ENCODE measurements around the gene CEP164. TPM values are rescaled to one million over a fixed set of nuclear protein-coding genes. Genes with fewer than 3 reads are reported as not detected.

Gene CEP164
- polyA plus RNA-seq, 2 donors, result 8.0 to 19.8 TPM

DNA sequence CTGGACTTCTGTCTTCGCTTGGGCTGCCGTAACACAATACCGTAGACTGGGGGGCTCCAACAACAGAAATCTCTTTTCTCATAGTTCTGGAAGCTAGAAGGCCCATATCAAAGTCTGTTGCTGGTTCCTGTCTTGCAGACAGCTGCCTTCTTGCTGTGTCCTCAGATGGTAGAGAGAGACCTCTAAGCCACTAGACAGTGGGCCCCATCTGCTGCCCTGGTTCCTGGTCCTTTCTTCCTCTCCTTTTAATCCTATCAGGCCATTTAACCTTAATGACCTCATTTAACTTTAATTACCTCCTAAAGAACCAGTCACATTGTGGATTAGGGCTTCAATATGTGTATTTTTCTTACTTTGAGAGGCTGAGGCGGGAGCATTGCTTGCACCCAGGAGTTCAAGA lies 9.4 kb downstream of the CEP164 start:
- H3K36me3 ChIP-seq (ENCODE audit: control insufficient read depth in 2 of 2, insufficient read depth in 2 of 2, low read length in 1 of 2), result no peaks in the 10 kb centered on the region
- WGBS, 2 donors, result 97 to 100% methylated on average over 4 of the region's 4 CpGs
- H3K27me3 ChIP-seq (ENCODE audit: control insufficient read depth in 1 of 2, insufficient read depth in 2 of 2, low read length in 2 of 2), result no peaks in the 10 kb centered on the region
- no peaks in the 10 kb centered on the region for H3K9me3 ChIP-seq (ENCODE audit: control insufficient read depth in 2 of 2, insufficient read depth in 1 of 2, low read depth in 1 of 2, low read length in 1 of 2)
- no peak overlapping the region for H3K4me3 ChIP-seq (ENCODE audit: low read depth in 1 of 2, low read length in 2 of 2)
- no peak overlapping the region for H3K27ac ChIP-seq (ENCODE audit: low read depth in 2 of 2, low read length in 1 of 2)
- no peaks in the 10 kb centered on the region for H3K4me1 ChIP-seq (ENCODE audit: control insufficient read depth in 2 of 2, insufficient read depth in 2 of 2, low read length in 1 of 2)

DNA sequence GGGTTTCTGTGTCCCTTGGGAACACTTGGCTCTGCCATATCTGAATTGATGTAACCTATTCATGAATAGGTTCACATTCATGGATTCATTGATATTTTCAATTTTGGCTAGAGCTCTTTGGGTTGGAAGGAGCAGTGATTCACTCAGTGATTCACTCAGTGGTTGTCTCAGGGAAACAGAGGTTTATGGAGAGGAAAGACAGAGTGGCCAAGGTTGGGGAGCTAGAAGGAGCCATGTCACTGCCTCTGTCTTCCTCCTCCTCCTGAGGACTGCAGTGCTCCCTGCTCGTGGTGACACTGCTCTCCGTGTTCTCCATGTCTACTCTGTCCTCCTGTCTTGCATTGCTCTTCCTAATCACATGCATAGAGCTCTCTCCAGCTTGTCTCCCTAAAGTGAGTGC lies 17.4 kb downstream of the CEP164 start:
- Histone ChIP-seq H3K9me3 (ENCODE audit: control insufficient read depth in 2 of 2, insufficient read depth in 1 of 2, low read depth in 1 of 2, low read length in 1 of 2) (no peaks in the 10 kb centered on the region), H3K36me3 (ENCODE audit: control insufficient read depth in 2 of 2, insufficient read depth in 2 of 2, low read length in 1 of 2) (peaks cover 4 to 11% of the 10 kb centered on the region in 2 donors), H3K4me3 (ENCODE audit: low read depth in 1 of 2, low read length in 2 of 2) (no peak overlapping the region), H3K27me3 (ENCODE audit: control insufficient read depth in 1 of 2, insufficient read depth in 2 of 2, low read length in 2 of 2) (no peaks in the 10 kb centered on the region), H3K4me1 (ENCODE audit: control insufficient read depth in 2 of 2, insufficient read depth in 2 of 2, low read length in 1 of 2) (no peaks in the 10 kb centered on the region), H3K27ac (ENCODE audit: low read depth in 2 of 2, low read length in 1 of 2) (no peak overlapping the region)
- 88% methylated on average over 2 of the region's 2 CpGs for WGBS, 2 donors

DNA sequence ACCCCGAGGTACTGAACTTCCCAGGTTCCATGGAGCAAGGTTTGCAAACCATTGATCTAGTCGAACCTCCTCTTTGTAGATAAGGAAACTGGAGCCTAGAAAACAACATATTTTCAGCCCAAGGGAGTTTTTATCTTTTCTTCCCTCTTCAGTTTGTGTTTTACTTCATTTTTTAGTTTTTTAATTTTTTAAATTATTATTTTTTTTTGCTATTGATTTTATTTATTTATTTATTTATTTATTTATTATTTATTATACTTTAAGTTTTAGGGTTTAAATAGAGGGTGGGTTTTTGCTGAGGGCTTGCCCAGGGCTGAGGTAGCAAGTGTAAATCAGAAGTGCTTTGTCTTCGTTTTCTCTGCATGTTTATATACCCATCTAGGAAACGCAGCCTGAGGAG lies 26.9 kb downstream of the CEP164 start:
- Histone ChIP-seq H3K4me1 (ENCODE audit: control insufficient read depth in 2 of 2, insufficient read depth in 2 of 2, low read length in 1 of 2) (no peaks in the 10 kb centered on the region), H3K36me3 (ENCODE audit: control insufficient read depth in 2 of 2, insufficient read depth in 2 of 2, low read length in 1 of 2) (peaks cover 10 to 15% of the 10 kb centered on the region in 2 donors), H3K4me3 (ENCODE audit: low read depth in 1 of 2, low read length in 2 of 2) (no peak overlapping the region), H3K27ac (ENCODE audit: low read depth in 2 of 2, low read length in 1 of 2) (no peak overlapping the region), H3K9me3 (ENCODE audit: control insufficient read depth in 2 of 2, insufficient read depth in 1 of 2, low read depth in 1 of 2, low read length in 1 of 2) (no peaks in the 10 kb centered on the region), H3K27me3 (ENCODE audit: control insufficient read depth in 1 of 2, insufficient read depth in 2 of 2, low read length in 2 of 2) (no peaks in the 10 kb centered on the region)
- 89 to 94% methylated on average over 4 of the region's 4 CpGs for WGBS, 2 donors

DNA sequence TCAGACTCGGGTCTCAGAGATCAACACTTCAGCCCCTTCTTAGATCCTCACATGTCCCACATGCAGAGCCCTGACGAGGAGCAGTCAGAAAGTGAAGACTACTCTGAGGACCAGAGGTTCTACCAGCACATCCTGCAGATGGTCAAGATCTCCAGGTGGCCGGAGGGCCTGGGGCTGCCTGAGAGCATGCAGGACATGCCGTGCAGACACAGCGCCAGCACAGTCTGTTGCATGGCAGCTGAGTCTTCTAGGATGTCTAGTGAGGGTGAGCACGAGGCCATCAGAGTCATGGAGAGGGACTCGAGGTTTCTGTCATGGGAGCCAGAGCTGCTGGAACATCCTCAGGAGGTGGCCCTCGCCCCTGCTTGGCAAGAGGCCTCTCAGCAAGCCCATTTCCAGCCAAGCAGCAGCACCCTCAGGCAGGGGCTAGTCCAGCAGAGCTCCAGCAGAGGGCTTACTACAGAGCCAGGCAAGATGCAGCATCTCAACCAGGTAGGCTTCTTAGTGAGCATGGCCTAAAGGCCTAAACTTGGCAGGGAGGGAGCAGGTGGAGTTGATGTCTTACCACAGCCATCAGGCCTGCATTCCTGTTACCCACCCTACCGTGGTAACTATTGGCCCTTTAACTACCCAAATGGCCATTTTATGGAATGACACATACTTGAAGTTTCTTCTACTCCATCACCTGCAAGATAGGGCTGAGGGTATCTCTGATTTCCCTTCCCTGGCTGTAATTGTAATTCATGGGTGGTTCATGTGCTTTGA lies 28.7 kb downstream of the CEP164 start:
- WGBS, 2 donors, result 81% methylated on average over 9 of the region's 9 CpGs
- Histone ChIP-seq H3K27me3 (ENCODE audit: control insufficient read depth in 1 of 2, insufficient read depth in 2 of 2, low read length in 2 of 2) (no peaks in the 10 kb centered on the region), H3K4me3 (ENCODE audit: low read depth in 1 of 2, low read length in 2 of 2) (no peak overlapping the region), H3K4me1 (ENCODE audit: control insufficient read depth in 2 of 2, insufficient read depth in 2 of 2, low read length in 1 of 2) (no peaks in the 10 kb centered on the region), H3K27ac (ENCODE audit: low read depth in 2 of 2, low read length in 1 of 2) (no peak overlapping the region), H3K36me3 (ENCODE audit: control insufficient read depth in 2 of 2, insufficient read depth in 2 of 2, low read length in 1 of 2) (peaks cover 10 to 16% of the 10 kb centered on the region in 2 donors), H3K9me3 (ENCODE audit: control insufficient read depth in 2 of 2, insufficient read depth in 1 of 2, low read depth in 1 of 2, low read length in 1 of 2) (no peaks in the 10 kb centered on the region)

DNA sequence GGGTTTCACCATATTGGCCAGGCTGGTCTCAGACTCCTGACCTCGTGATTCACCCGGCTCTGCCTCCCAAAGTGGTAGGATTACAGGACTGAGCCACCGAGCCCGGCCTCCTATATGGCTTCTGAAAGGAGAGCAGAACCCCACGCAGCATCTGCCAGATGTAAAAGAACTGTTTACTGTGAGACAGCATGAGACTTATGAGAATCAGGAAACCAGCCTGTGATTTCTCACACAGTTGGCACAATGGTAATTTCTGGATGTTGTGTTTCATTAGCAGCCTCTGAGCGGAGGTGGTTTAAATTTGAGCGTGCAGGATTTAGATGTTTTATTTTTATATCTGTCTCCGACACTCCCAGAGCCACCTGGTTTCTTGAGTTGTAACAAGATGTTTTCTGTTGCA lies 33.8 kb downstream of the CEP164 start:
- H3K4me1 ChIP-seq (ENCODE audit: control insufficient read depth in 2 of 2, insufficient read depth in 2 of 2, low read length in 1 of 2), result no peaks in the 10 kb centered on the region
- no peaks in the 10 kb centered on the region for H3K27me3 ChIP-seq (ENCODE audit: control insufficient read depth in 1 of 2, insufficient read depth in 2 of 2, low read length in 2 of 2)
- 90 to 97% methylated on average over 8 of the region's 8 CpGs for WGBS, 2 donors
- H3K9me3 ChIP-seq (ENCODE audit: control insufficient read depth in 2 of 2, insufficient read depth in 1 of 2, low read depth in 1 of 2, low read length in 1 of 2), result no peaks in the 10 kb centered on the region
- H3K27ac ChIP-seq (ENCODE audit: low read depth in 2 of 2, low read length in 1 of 2), result no peak overlapping the region
- no peak overlapping the region for H3K4me3 ChIP-seq (ENCODE audit: low read depth in 1 of 2, low read length in 2 of 2)
- H3K36me3 ChIP-seq (ENCODE audit: control insufficient read depth in 2 of 2, insufficient read depth in 2 of 2, low read length in 1 of 2), result peaks cover 5 to 22% of the 10 kb centered on the region in 2 donors

DNA sequence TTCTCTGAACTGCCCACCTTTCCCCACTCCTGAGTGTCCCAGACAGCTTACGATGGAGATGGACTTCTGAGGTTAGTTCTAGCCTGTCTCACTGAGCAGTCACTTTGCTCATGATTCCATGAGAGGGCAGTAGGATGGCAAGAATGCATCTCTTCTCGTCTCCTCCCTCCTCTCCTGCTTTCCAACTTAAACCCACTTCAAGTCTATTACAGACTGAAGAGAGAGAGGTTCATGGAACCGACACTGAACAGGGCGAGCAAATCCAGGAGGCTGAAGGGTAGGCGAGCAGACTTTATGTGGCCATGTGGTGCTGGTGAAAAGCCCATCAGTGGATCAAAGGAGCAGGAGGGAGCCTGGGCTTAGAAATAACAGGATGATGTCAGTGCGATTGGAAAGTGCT lies 38.6 kb downstream of the CEP164 start:
- WGBS, 2 donors, result 89 to 90% methylated on average over 6 of the region's 6 CpGs
- Histone ChIP-seq H3K27ac (ENCODE audit: low read depth in 2 of 2, low read length in 1 of 2) (no peak overlapping the region), H3K4me3 (ENCODE audit: low read depth in 1 of 2, low read length in 2 of 2) (no peak overlapping the region), H3K9me3 (ENCODE audit: control insufficient read depth in 2 of 2, insufficient read depth in 1 of 2, low read depth in 1 of 2, low read length in 1 of 2) (no peaks in the 10 kb centered on the region), H3K4me1 (ENCODE audit: control insufficient read depth in 2 of 2, insufficient read depth in 2 of 2, low read length in 1 of 2) (no peaks in the 10 kb centered on the region), H3K36me3 (ENCODE audit: control insufficient read depth in 2 of 2, insufficient read depth in 2 of 2, low read length in 1 of 2) (peaks cover 12 to 33% of the 10 kb centered on the region in 2 donors), H3K27me3 (ENCODE audit: control insufficient read depth in 1 of 2, insufficient read depth in 2 of 2, low read length in 2 of 2) (no peaks in the 10 kb centered on the region)

DNA sequence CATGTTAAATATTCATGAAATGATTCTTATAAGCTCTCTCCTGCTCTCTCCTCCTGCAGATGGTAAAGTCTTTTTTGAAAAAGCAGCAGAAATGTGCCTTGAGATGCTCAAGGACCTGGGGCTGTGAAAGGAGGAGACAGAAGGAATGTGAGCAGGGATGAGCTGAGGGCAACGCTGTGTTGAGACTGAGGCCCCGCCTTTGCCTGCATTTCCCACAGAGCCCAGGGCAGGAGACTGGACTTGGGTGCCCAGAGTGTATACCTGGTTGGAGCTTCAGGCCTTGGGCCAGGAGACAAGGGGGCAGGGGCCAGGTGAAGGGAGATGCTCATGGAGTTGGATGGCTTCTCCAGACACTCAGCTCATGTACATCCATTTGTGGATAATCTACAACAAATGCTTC lies 39.2 kb downstream of the CEP164 start:
- H3K4me3 ChIP-seq (ENCODE audit: low read depth in 1 of 2, low read length in 2 of 2), result no peak overlapping the region
- H3K36me3 ChIP-seq (ENCODE audit: control insufficient read depth in 2 of 2, insufficient read depth in 2 of 2, low read length in 1 of 2), result peaks cover 8 to 30% of the 10 kb centered on the region in 2 donors
- WGBS, 2 donors, result 91% methylated on average over 2 of the region's 2 CpGs

DNA sequence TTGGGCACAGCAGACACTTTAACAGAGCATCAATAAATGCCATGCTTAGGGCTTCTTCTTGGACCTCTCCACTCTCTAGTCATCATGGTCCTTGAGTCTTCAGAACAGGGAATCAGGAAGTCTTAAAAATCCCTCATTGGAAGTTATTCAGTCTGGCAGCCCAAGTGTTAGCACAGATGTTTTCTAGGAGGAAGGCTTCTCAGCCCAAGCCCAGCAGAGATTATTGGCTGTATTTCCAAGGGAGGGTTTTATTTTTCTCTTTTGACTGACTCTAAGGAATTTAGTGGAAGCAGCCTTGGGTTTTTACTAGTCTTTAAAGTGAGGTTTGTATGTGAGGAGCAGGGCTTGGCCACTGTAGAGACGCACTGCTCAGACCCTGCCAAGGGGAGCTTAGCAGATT lies 41.9 kb downstream of the CEP164 start:
- H3K36me3 ChIP-seq (ENCODE audit: control insufficient read depth in 2 of 2, insufficient read depth in 2 of 2, low read length in 1 of 2), result peaks cover 12 to 26% of the 10 kb centered on the region in 2 donors
- H3K9me3 ChIP-seq (ENCODE audit: control insufficient read depth in 2 of 2, insufficient read depth in 1 of 2, low read depth in 1 of 2, low read length in 1 of 2), result no peaks in the 10 kb centered on the region
- H3K4me3 ChIP-seq (ENCODE audit: low read depth in 1 of 2, low read length in 2 of 2), result no peak overlapping the region
- H3K27ac ChIP-seq (ENCODE audit: low read depth in 2 of 2, low read length in 1 of 2), result no peak overlapping the region
- no peaks in the 10 kb centered on the region for H3K27me3 ChIP-seq (ENCODE audit: control insufficient read depth in 1 of 2, insufficient read depth in 2 of 2, low read length in 2 of 2)
- 74 to 87% methylated on average over 1 of the region's 1 CpG for WGBS, 2 donors
- H3K4me1 ChIP-seq (ENCODE audit: control insufficient read depth in 2 of 2, insufficient read depth in 2 of 2, low read length in 1 of 2), result no peaks in the 10 kb centered on the region

More for the DNA sequence above, 39.2 kb downstream of the CEP164 start:
- no peaks in the 10 kb centered on the region for H3K27me3 ChIP-seq (ENCODE audit: control insufficient read depth in 1 of 2, insufficient read depth in 2 of 2, low read length in 2 of 2)
- H3K27ac ChIP-seq (ENCODE audit: low read depth in 2 of 2, low read length in 1 of 2), result no peak overlapping the region
- no peaks in the 10 kb centered on the region for H3K4me1 ChIP-seq (ENCODE audit: control insufficient read depth in 2 of 2, insufficient read depth in 2 of 2, low read length in 1 of 2)
- H3K9me3 ChIP-seq (ENCODE audit: control insufficient read depth in 2 of 2, insufficient read depth in 1 of 2, low read depth in 1 of 2, low read length in 1 of 2), result no peaks in the 10 kb centered on the region

DNA sequence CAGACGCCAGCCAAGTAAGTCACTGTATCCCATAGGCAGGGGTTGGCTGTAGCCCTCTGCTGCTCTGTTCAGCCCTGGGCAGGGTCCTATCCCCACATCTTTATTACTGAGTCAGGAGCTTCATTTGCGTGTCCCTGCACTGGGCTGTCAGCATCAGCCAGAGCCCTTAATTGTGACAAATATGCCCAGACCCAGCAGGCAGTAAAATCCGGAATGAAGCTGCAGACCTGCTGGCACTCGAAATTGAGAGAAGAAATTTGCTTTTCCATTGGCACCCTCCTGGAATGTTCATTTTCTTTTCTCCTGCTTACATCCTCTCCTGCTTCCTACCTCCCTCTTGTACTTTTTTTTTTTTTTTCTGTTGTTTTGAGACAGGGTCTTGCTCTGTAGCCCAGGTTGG lies 43.8 kb downstream of the CEP164 start:
- no peaks in the 10 kb centered on the region for H3K9me3 ChIP-seq (ENCODE audit: control insufficient read depth in 2 of 2, insufficient read depth in 1 of 2, low read depth in 1 of 2, low read length in 1 of 2)
- H3K4me1 ChIP-seq (ENCODE audit: control insufficient read depth in 2 of 2, insufficient read depth in 2 of 2, low read length in 1 of 2), result no peaks in the 10 kb centered on the region
- no peak overlapping the region for H3K27ac ChIP-seq (ENCODE audit: low read depth in 2 of 2, low read length in 1 of 2)
- no peak overlapping the region for H3K4me3 ChIP-seq (ENCODE audit: low read depth in 1 of 2, low read length in 2 of 2)
- 92 to 97% methylated on average over 4 of the region's 4 CpGs for WGBS, 2 donors
- no peaks in the 10 kb centered on the region for H3K27me3 ChIP-seq (ENCODE audit: control insufficient read depth in 1 of 2, insufficient read depth in 2 of 2, low read length in 2 of 2)
- peaks cover 13 to 29% of the 10 kb centered on the region in 2 donors for H3K36me3 ChIP-seq (ENCODE audit: control insufficient read depth in 2 of 2, insufficient read depth in 2 of 2, low read length in 1 of 2)

All from esophagus (tissue), 2 donors.